ENCODE data around the gene BHLHE41. TPM values are rescaled to one million over a fixed set of nuclear protein-coding genes. Genes with fewer than 3 reads are reported as not detected.

Gene BHLHE41
- 0.72 and 1.1 TPM in 2 replicates for total RNA-seq (2012; rRNA removed)
- polyA plus RNA-seq (2012; rRNA removed) = 3.8 and 5.2 TPM in 2 replicates
- 0.64 and 1.6 TPM in 2 replicates for polyA plus RNA-seq (2012; cell fraction: cytosol; rRNA removed)
- 5.6 and 8.7 TPM in 2 replicates for polyA plus RNA-seq (2012; cell fraction: nucleus; rRNA removed; ENCODE audit: low replicate concordance)
- Bru-seq, nascent RNA = percentile 23 among the genes with signal in this experiment
- percentile 35 among the genes with signal in this experiment for BruChase-seq, experiment 1, labeled RNA remaining after a 6-hour chase
- BruChase-seq, experiment 2, labeled RNA remaining after a 2-hour chase = percentile 43 among the genes with signal in this experiment
- long read RNA-seq = 0 reads

DNA sequence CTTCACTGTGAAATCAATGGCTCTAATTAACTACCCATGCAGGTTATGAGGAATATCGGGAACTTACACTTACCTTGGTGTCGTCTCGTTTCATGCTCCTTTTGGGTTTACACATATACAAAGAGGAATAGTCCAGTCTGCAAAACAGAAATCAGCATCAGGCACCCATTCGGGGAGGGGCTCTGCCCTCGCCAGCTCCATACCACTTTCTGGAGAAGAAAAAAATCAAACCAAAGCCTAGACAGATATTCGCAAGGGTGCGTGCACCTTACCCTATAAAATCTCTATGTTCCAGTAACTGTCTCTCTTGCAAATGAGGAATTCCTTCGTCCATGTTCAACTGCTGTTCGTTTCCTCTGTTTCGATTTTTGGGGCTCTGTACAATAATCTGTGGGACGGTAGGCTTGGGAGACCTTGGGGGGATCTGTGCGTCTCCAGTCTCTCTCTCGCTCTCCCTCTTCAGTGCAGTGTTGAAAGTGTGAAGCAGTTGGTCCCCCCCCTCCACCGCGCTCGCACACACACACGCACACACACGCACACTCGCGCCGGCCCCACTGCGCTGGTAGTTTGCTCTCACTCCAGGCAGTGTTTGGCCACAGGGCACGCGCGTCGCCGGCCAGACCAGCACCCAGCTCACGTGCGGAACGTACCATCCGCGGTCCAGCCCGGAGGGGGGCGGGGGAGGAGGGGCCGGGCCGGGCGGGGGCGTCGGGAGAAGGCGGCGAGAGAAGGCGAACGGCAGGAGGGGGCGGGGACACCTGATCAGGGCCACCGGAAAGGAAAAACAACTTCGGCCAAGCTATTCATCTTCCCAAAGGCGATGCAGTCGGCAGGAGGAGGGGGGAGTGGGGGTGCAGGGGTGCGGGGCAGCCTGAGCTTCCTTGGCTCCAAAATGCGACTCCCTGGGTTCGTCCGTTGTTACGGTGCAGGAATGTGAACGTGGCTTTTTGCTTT, at the start of gene BHLHE41:
Gene BHLHE41 (minus strand): TSS at position 592 of the 954 bp plus-strand sequence. CDS start 258 bp downstream, at position 334.
- peak within 1 kb of the TSS; percentile 50 for H2AK5ac ChIP-seq (ENCODE audit: low read depth, low read length)
- POLR2A ChIA-PET (ENCODE audit: unreplicated experiment) = no interaction called here
- BruUV-seq (replicated peaks) = no TSS peak
- TF ChIP-seq FOS (IDR thresholded peaks at IDR 0.05; ENCODE audit: low read depth, low read length) = no peak
- no peak for TF ChIP-seq MAFK (IDR thresholded peaks at IDR 0.05; ENCODE audit: low read depth, low read length)
- TF ChIP-seq POLR2A (IDR thresholded peaks at IDR 0.05; ENCODE audit: low read depth, low read length) = no peak
- TF ChIP-seq, protein P1, sequence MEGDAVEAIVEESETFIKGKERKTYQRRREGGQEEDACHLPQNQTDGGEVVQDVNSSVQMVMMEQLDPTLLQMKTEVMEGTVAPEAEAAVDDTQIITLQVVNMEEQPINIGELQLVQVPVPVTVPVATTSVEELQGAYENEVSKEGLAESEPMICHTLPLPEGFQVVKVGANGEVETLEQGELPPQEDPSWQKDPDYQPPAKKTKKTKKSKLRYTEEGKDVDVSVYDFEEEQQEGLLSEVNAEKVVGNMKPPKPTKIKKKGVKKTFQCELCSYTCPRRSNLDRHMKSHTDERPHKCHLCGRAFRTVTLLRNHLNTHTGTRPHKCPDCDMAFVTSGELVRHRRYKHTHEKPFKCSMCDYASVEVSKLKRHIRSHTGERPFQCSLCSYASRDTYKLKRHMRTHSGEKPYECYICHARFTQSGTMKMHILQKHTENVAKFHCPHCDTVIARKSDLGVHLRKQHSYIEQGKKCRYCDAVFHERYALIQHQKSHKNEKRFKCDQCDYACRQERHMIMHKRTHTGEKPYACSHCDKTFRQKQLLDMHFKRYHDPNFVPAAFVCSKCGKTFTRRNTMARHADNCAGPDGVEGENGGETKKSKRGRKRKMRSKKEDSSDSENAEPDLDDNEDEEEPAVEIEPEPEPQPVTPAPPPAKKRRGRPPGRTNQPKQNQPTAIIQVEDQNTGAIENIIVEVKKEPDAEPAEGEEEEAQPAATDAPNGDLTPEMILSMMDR (conservative IDR thresholded peaks at IDR 0.05; ENCODE audit: low read depth, low read length) = no peak
- TF ChIP-seq CHD1 (IDR thresholded peaks at IDR 0.05; ENCODE audit: low read depth, low read length) = no peak
- no peak for TF ChIP-seq MXI1 (IDR thresholded peaks at IDR 0.05; ENCODE audit: borderline replicate concordance, low read depth, low read length)
- TF ChIP-seq ELK1 (IDR thresholded peaks at IDR 0.05; ENCODE audit: borderline replicate concordance, low read depth, low read length) = no peak
- TF ChIP-seq USF2 (IDR thresholded peaks at IDR 0.05; ENCODE audit: low read depth, low read length) = no peak
- TF ChIP-seq RFX5 (IDR thresholded peaks at IDR 0.05; ENCODE audit: low read depth, low read length) = no peak
- peak; percentile 2; the same call in 1 of the 2 replicates for TF ChIP-seq MAZ (IDR thresholded peaks at IDR 0.05; ENCODE audit: borderline replicate concordance, low read depth, low read length)

More for the DNA sequence above, at the start of gene BHLHE41:
- H3K9me1 ChIP-seq (ENCODE audit: insufficient read depth, low read length) = no peaks in the 10 kb centered on the region
- no CpG with 5 or more reads among the region's 54 CpGs for WGBS, 2 experiments (ENCODE audit: extremely low coverage in 2 of 2, insufficient read length in 1 of 2)
- H4K91ac ChIP-seq (ENCODE audit: insufficient read depth, low read depth, low read length) = peak within 1 kb of the TSS; percentile 35; the same call in 1 of the 2 replicates
- H3K27me3 ChIP-seq (ENCODE audit: control insufficient read depth, insufficient read depth, low read length) = peaks cover 19% of the 10 kb centered on the region
- peak within 1 kb of the TSS; percentile 81 for H3K14ac ChIP-seq (replicated peaks; ENCODE audit: low read depth, low read length)
- DNase-seq = peak; percentile 36
- peak within 1 kb of the TSS; percentile 98 for H3K4me2 ChIP-seq (ENCODE audit: low read depth, low read length)
- H3K9ac ChIP-seq (ENCODE audit: low read depth, low read length) = peak within 1 kb of the TSS; percentile 87
- no peak; the same call in 1 of the 2 replicates for ATAC-seq (ENCODE audit: low read depth)
- H3K79me1 ChIP-seq (ENCODE audit: low read depth in 1 of 2, low read length in 2 of 2) = no peaks in the 10 kb centered on the region
- H3K9me3 ChIP-seq (ENCODE audit: control insufficient read depth, insufficient read depth, low read length) = no peaks in the 10 kb centered on the region
- H3K4me3 ChIP-seq (ENCODE audit: insufficient read depth, low read depth, low read length) = peak within 1 kb of the TSS; percentile 69
- peak within 1 kb of the TSS; percentile 92 for H2AFZ ChIP-seq (replicated peaks; ENCODE audit: low read length, poor library complexity)
- H3K4ac ChIP-seq (ENCODE audit: low read depth, low read length) = peak within 1 kb of the TSS; percentile 66; the same call in 1 of the 2 replicates
- peak within 1 kb of the TSS; percentile 46 for H3K23ac ChIP-seq (ENCODE audit: low read depth, low read length)
- peak within 1 kb of the TSS; percentile 70; the same call in 1 of the 2 replicates for H2BK120ac ChIP-seq (ENCODE audit: low read depth, low read length)
- intact Hi-C loops (cut with micrococcal nuclease) = loop anchor here (5.0 kb wide), 2 partner anchors 73 to 103 kb away; partner anchors contain the start of gene SSPN
- CTCF ChIA-PET = interaction anchor here (0.7 to 1.0 kb wide), 2 partner anchors 9 to 499 kb away, joined by 3 read pairs; no protein-coding TSS in a partner anchor
- dilution Hi-C loops (cut with HindIII; ENCODE audit: low sequenced_read_pairs, unreplicated experiment) = no loop called here
- H3K36me3 ChIP-seq (ENCODE audit: control insufficient read depth, insufficient read depth, low read length) = no peaks in the 10 kb centered on the region
- H2AK9ac ChIP-seq (replicated peaks; ENCODE audit: low read depth, low read length, poor library complexity) = peak within 1 kb of the TSS; percentile 21
- peak within 1 kb of the TSS; percentile 37; the same call in 2 of the 3 replicates for H2BK15ac ChIP-seq (ENCODE audit: low read depth, low read length)
- peak within 1 kb of the TSS; percentile 32; the same call in 1 of the 2 replicates for H3K56ac ChIP-seq (ENCODE audit: extremely low read depth, insufficient read depth, low read length)
- peak within 1 kb of the TSS; percentile 15 for H3K27ac ChIP-seq (ENCODE audit: insufficient read depth, low read length)
- H3K4me1 ChIP-seq (ENCODE audit: control insufficient read depth, insufficient read depth, low read length) = no peaks in the 10 kb centered on the region
- peak within 1 kb of the TSS; percentile 76 for H3K18ac ChIP-seq (ENCODE audit: low read depth, low read length)
- H4K5ac ChIP-seq (ENCODE audit: low read depth, low read length) = peak within 1 kb of the TSS; percentile 78
- H4K8ac ChIP-seq (ENCODE audit: low read depth in 2 of 2, low read length in 2 of 2) = peak within 1 kb of the TSS; percentile 9 to 62; a peak in 3 of 4 replicates
- 0 out of 2 replicates have a peak within 1 kb of the TSS, but pooled peaks have one; percentile 33 for H2BK20ac ChIP-seq (ENCODE audit: low read depth, low read length)
- in situ Hi-C loops (cut with MboI; ENCODE audit: low sequenced_read_pairs) = loop anchor here (10.0 kb wide), 1 partner anchor 530 kb away; no protein-coding TSS in a partner anchor
- peak within 1 kb of the TSS; percentile 73 for H2BK5ac ChIP-seq (ENCODE audit: low read depth, low read length, poor library complexity, severe bottlenecking)
- no peaks in the 10 kb centered on the region for H4K20me1 ChIP-seq (ENCODE audit: insufficient read depth, low read length)
